K562 (cell line): ENCODE results near the gene MDC1. TPM values are rescaled to one million over a fixed set of nuclear protein-coding genes. Genes with fewer than 3 reads are reported as not detected.

Experiments used
- CBX1 ChIP-seq: sonication (generic); IDR thresholded peaks from 2 replicates; pipeline ENCODE4 v1.6.1; 2016; ENCODE audit warnings: antibody characterized with exemption, low read depth, mild to moderate bottlenecking
- CHCHD3 ChIP-seq: fragments of 250-450 bp; sonication (Bioruptor Pico); IDR thresholded peaks from 2 replicates; pipeline ENCODE4 v2.1.2; 2022; ENCODE audit warnings: mild to moderate bottlenecking
- DACH1 ChIP-seq: fragments of 450-650 bp; IDR thresholded peaks from 2 replicates; pipeline ENCODE4 v1.6.1; 2018; ENCODE audit not compliant: partially characterized antibody
- E2F5 ChIP-seq: sonication (generic); formaldehyde crosslinking; IDR thresholded peaks from 2 replicates; pipeline ENCODE4 v1.8.0; 2022; ENCODE audit warnings: mild to moderate bottlenecking, missing genetic modification reagents
- FOSL1 ChIP-seq: fragments of 200-800 bp; sonication (Bioruptor generic); conservative IDR thresholded peaks from 2 replicates; pipeline ENCODE4 v1.6.1; 2016; ENCODE audit warnings: missing genetic modification characterization, missing compliant biosample characterization
- GTF2A2 ChIP-seq: IDR thresholded peaks from 2 replicates; pipeline ENCODE4 v1.6.1; 2016; ENCODE audit warnings: mild to moderate bottlenecking, missing genetic modification characterization, missing compliant biosample characterization
- HMGN3 ChIP-seq: IDR thresholded peaks from 2 replicates; pipeline ENCODE4 v1.6.1; 2011; ENCODE audit warnings: borderline replicate concordance, low read depth, mild to moderate bottlenecking, mixed read lengths, low read length; ENCODE audit not compliant: insufficient read length; ENCODE audit errors: extremely low read depth
- HMGXB4 ChIP-seq: sonication (generic); formaldehyde crosslinking; IDR thresholded peaks from 2 replicates; pipeline ENCODE4 v1.8.1; 2023; ENCODE audit warnings: mild to moderate bottlenecking, missing genetic modification reagents
- HNRNPK ChIP-seq: fragments of 200-400 bp; formaldehyde crosslinking; IDR thresholded peaks from one replicate; pipeline ENCODE4 v1.6.1; 2018; ENCODE audit warnings: mild to moderate bottlenecking, low read depth, low read length; ENCODE audit not compliant: poor library complexity, severe bottlenecking
- KAT8 ChIP-seq: fragments of 450-650 bp; IDR thresholded peaks from 2 replicates; pipeline ENCODE4 v1.6.1; 2016; ENCODE audit warnings: low read depth, mild to moderate bottlenecking
- SIN3B ChIP-seq: fragments of 450-650 bp; IDR thresholded peaks from 2 replicates; pipeline ENCODE4 v1.6.1; 2017; ENCODE audit warnings: low read depth, mild to moderate bottlenecking, moderate library complexity
- ZBTB12 ChIP-seq: fragments of 250-450 bp; sonication (Bioruptor Pico); IDR thresholded peaks from 2 replicates; pipeline ENCODE4 v1.4.0; 2020
- polyA plus RNA-seq, 8 experiments: library from polyadenylated mRNA; depleted of rRNA in 4 of 8; stranded (reverse) in 5 of 8; unstranded in 3 of 8; fragments of >200 nt; fragmentation: Nextera tagmentation in 2 of 8; fragmentation: Illumina TruSeq in 1 of 8; extraction: Ambion mirVana in 2 of 8; extraction: Trizol in 1 of 8; gene quantifications; 2 replicates each; pipeline versions ENCODE4 v1.2.1 to v1.2.3, GENCODE V29; 2011 to 2014; ENCODE audit warnings: inconsistent platforms in 1 of 8, missing spikeins in 1 of 8
- total RNA-seq, 7 experiments: library from RNA; depleted of rRNA in 6 of 7; stranded (reverse); fragments of >200 nt in 6 of 7; fragmentation: Illumina TruSeq in 2 of 7; extraction: Trizol in 2 of 7; gene quantifications; 2 replicates each; pipeline versions ENCODE4 v1.2.1 to v1.2.3, GENCODE V29; 2011 to 2021; ENCODE audit warnings: low replicate concordance in 1 of 7

Gene MDC1
- total and polyA plus RNA-seq, 9 of the 15 experiments (the other 6 are each of a cell fraction or from before 2014, with no cell fraction given): 8.2 to 114 (median 20.0) TPM

- TF ChIP-seq E2F5 (CRISPR knock-in tag) (no peak), GTF2A2 (tag) (no peak), KAT8 (no peak), ZBTB12 (CRISPR knock-in tag) (no peak), HMGN3 (no peak), CBX1 (no peak), SIN3B (no peak), FOSL1 (tag) (no peak), HMGXB4 (CRISPR knock-in tag) (peak; percentile 21; the same call in 1 of the 2 replicates), HNRNPK (no peak), DACH1 (no peak), CHCHD3 (CRISPR knock-in tag) (0 out of 2 replicates have a peak, but pooled peaks have one; percentile 73)
These were observed 277 bp downstream of the MDC1 start (continued) for GRCh38 chr6:30716879-30717128.
